ENCODE measurements around the gene SCCPDH.

DNA sequence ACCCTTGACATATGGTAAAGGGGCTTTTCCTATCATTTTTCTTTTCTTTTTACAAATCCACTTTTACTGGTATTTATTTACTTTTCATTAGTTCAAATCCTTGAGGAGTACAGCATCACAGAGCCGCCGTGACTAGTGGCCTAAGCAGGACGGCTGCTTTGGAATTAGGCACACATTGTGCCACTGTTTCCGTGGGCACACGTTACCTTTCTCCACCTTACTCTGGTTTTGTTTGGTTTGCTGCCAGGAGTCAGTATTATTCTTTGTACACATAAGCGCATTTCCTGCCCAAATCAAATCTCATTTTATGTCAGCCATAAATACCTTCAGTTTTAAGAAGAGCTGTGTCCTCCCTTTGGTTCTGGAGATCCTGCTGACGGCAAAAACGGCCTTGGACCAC, 31.2 kb downstream of the SCCPDH start:
- no peak for TF ChIP-seq POLR2A (IDR thresholded peaks at IDR 0.05)
- TF ChIP-seq, protein P1, sequence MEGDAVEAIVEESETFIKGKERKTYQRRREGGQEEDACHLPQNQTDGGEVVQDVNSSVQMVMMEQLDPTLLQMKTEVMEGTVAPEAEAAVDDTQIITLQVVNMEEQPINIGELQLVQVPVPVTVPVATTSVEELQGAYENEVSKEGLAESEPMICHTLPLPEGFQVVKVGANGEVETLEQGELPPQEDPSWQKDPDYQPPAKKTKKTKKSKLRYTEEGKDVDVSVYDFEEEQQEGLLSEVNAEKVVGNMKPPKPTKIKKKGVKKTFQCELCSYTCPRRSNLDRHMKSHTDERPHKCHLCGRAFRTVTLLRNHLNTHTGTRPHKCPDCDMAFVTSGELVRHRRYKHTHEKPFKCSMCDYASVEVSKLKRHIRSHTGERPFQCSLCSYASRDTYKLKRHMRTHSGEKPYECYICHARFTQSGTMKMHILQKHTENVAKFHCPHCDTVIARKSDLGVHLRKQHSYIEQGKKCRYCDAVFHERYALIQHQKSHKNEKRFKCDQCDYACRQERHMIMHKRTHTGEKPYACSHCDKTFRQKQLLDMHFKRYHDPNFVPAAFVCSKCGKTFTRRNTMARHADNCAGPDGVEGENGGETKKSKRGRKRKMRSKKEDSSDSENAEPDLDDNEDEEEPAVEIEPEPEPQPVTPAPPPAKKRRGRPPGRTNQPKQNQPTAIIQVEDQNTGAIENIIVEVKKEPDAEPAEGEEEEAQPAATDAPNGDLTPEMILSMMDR (IDR thresholded peaks at IDR 0.05) = no peak
